Tongue (tissue), 2 donors: ENCODE results near the gene VAC14. TPM values are rescaled to one million over a fixed set of nuclear protein-coding genes. Genes with fewer than 3 reads are reported as not detected.
"Not testable (repeated sequence)": the region's sequence is repeated elsewhere in the genome, so short reads cannot be mapped to it uniquely, and the experiment has no call there.

ENCODE experiments used
- DNase-seq: peaks from one replicate; pipeline ENCODE4 v3.0.0-alpha.2; 2015
- total RNA-seq: library from RNA; depleted of rRNA; stranded (reverse); fragments of >200 nt; gene quantifications from one replicate; pipeline ENCODE4 v1.2.3, GENCODE V29; 2014

The VAC14 gene
- total RNA-seq, 1 donor from 2014 or later = 23.8 TPM

DNA sequence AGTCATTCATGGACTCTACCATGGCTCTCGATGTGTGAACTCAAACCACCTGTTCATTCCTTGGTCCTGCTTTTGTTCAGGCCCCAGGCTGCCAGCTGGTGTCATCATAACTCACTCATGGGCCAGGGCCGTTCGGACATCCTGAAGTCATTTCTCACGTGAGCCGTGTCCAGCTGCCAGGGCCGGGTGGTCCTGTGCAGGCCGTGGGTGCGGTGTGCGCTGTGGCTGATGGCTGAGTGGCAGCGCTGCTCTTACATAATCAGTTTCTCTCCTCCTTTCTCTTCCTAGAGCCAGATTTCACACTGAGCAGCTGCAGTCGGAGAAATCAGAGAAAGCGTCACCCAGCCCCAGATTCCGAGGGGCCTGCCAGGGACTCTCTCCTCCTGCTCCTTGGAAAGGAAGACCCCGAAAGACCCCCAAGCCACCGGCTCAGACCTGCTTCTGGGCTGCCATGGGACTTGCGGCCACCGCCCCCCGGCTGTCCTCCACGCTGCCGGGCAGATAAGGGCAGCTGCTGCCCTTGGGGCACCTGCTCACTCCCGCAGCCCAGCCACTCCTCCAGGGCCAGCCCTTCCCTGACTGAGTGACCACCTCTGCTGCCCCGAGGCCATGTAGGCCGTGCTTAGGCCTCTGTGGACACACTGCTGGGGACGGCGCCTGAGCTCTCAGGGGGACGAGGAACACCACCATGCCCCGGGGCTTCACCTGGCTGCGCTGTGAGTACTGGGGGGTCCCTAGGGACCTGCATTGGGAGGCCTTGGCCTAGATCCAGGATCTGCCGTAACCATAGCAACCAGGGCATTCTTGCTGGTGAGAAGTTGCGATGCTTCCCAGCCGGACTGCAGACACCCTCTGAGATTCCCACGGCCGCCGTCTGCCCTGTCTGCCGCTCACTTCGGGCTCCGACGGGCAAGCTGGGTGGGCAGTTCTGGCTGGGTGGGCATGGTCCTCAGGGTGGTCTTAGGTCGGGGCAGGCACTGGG is 154.4 kb downstream of the VAC14 start, which contains the start of gene IL34:
Gene IL34 (plus strand): TSS at position 300 of the 982 bp plus-strand sequence. CDS start 389 bp downstream, at position 689.
- peak; percentile 77 for DNase-seq

DNA sequence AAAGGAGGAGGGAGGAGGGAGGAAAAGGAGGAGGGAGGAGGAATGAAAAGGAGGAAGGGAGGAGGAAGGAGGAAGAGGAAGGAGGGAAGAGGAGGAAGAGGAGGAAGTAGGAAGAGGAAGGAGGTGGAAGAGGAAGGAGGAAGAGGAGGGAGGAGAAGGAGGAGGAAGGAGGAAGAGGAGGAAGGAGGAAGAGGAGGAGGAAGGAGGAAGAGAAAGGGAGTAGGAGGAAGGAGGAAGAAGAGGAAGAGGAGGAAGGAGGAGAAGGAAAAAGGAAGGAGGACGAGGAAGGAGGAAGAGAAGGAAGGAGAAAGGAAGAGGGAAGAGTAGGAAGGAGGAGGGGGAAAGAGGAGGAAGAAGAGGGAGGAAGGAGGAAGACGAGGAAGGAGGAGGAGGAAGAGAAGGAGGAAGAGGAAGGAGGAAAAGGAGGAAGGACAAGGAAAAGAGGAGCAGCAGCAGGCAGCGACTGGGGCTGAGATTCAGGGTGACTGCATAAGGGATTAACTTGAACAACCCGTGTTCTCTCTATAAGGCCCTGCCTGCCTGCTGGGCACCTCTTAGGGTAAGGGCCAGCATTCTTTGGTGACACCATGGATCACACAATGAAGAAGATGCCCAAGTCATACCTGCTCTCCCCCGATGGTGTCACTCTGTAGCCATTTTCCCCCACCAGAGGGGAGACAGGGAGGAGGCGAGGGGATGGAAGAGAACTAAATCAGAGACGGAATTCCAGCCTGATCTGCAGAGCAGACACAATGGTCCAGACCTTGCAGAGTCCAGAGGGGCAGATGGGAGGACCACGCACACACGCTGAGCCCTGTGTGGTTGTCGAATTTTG is 156.0 kb downstream of the VAC14 start:
- DNase-seq = no peak

DNA sequence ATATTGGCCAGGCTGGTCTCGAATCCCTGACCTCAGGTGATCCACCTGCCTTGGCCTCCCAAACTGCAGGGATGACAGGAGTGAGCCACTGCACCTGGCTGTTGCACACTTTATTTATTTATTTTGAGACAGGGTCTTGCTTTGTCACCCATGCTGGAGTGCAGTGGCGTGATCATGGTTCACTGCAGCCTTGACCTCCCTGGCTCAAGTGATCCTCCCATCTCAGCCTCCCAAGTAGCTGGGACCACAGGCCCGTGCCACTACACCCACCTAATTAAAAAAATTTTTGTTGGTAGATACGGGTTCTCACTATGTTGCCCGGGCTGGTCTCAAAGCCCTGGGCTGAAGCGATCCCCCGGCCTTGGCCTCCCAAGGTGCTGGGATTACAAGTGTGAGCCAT is 157.7 kb downstream of the VAC14 start:
- DNase-seq = not testable (repeated sequence)

DNA sequence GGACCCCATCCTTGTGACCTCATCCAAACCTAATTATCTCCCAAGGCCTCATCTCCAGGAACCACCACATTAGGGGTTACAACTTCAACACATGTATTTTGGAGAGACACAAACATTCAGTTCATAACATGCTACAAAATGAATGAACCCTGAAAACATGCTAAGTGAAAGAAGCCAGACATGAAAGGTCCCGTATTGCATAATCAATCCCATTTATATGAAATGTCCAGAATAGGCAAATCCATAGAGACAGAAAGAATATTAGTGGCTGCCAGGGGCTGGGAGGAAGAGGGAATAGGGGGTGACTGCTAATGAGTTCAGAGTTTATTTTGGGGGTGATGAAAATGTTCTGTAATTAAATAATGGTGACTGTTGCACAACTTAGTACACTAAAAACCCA is 158.3 kb downstream of the VAC14 start:
- no peak for DNase-seq

DNA sequence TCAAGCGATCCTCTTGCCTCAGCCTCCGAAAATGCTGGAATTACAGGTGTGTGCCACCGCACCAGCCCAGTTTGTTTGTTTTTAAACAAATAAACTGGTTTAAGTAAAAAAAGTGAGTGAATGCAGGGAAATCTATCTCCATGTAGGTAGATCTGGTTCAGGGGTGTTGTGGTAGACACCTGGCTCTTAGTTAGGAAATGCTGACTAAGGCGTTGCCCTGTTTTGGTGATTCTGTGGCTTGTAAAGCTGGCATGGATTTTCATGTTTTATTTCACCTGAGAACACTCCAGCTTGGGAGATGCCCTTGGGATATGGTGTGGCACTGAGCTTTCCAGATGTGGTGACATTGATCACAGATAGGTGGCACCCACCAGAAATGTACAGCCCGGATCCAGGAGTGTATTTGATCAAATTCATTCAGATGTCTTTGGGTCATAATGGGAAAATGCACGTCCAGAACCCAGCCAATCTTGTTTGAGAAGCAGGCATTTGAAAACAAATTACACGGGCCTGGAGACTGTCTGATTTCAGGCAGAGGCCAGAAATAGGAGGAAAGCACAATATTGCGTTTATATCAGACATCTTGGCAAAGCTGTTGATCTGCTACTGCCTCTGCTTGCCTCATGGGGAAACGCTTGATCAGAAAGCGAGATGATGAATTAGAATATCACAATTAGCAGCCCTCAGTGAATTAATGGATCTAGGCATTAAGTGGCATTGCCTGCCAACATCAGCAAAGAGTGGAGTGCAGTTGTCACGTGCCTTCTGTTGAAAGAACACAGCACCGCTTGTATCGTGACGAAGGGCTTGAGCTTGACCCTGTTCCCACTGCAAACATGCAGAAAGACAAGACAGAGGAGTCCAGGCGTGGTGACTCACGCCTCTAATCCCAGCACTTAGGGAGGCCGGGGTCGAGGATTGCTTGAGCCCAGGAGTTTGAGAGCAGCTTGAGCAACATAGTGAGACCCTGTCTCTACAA is 161.9 kb downstream of the VAC14 start:
- DNase-seq = no peak

Other genes starting within 250 kb of the VAC14 start
- 13.4 TPM for gene IL34, start 154.6 kb downstream of the VAC14 start, total RNA-seq
- 52.3 TPM for gene MTSS2, start 115.1 kb downstream of the VAC14 start, total RNA-seq